Retinal pigment epithelial cell (primary cell): ENCODE measurements around the gene TTC39C.

Experiments used
- DNase-seq: peaks from one replicate; pipeline ENCODE4 v3.0.0-alpha.2; 2010; ENCODE audit warnings: low read depth
- H3K4me3 ChIP-seq: 2 replicates; pipeline ENCODE4 v1.5.1; 2011; ENCODE audit warnings: mild to moderate bottlenecking, low read length, control low read depth, moderate library complexity
- CTCF ChIP-seq: conservative IDR thresholded peaks from 2 replicates; pipeline ENCODE4 v1.5.1; 2011; ENCODE audit warnings: low read depth, low read length, control low read depth, inconsistent platforms

The TTC39C gene

GRCh38 chr18:24009651-24010333 is 4.8 kb upstream of the TTC39C start:
- no peak overlapping the region for H3K4me3 ChIP-seq
- DNase-seq, result no peak

GRCh38 chr18:24010673-24011072 is 3.9 kb upstream of the TTC39C start:
- TF ChIP-seq CTCF, result no peak
- DNase-seq, result no peak
- H3K4me3 ChIP-seq, result no peak overlapping the region

More at GRCh38 chr18:24009651-24010333, 4.8 kb upstream of the TTC39C start:
- no peak for TF ChIP-seq CTCF

GRCh38 chr18:24011123-24011917 is 3.2 kb upstream of the TTC39C start:
- DNase-seq, result no peak
- H3K4me3 ChIP-seq, result no peak overlapping the region
- no peak for TF ChIP-seq CTCF

- H3K4me3 ChIP-seq, result no peak overlapping the region
- no peak for TF ChIP-seq CTCF
- DNase-seq, result no peak
Measured at GRCh38 chr18:24013051-24013450, 1.5 kb upstream of the TTC39C start.

GRCh38 chr18:24014986-24015638 is 558 bp downstream of the TTC39C start:
- no peak for DNase-seq
- no peak for TF ChIP-seq CTCF
- peak overlapping the region; percentile 78 for H3K4me3 ChIP-seq

- no peak for TF ChIP-seq CTCF
- DNase-seq, result no peak
- H3K4me3 ChIP-seq, result peak overlapping the region; percentile 78
Measured at GRCh38 chr18:24015639-24016631, 1.4 kb downstream of the TTC39C start.
